Caco-2 (cell line): Measurements from ENCODE around the gene POU2AF1. TPM values are rescaled to one million over a fixed set of nuclear protein-coding genes. Genes with fewer than 3 reads are reported as not detected.

ENCODE experiments used
- BruUV-seq: library from RNA; stranded (reverse); fragments of 400-500 nt; replicated peaks from 2 replicates; lab custom pipeline; 2021; lab: Mats Ljungman, UMichigan
- CTCF ChIA-PET: fragments of 300-600 bp; sonication (Branson Sonifier 250); formaldehyde crosslinking; loops from one replicate; lab custom pipeline; 2022; ENCODE audit warnings: antibody characterized with exemption; lab: Charles Lee
- POLR2A ChIA-PET: fragments of 300-600 bp; sonication (Branson Sonifier 250); formaldehyde crosslinking; loops from one replicate; lab custom pipeline; 2022; ENCODE audit warnings: antibody characterized with exemption; lab: Charles Lee
- DNase-seq, 2 experiments: peaks; one replicate each; pipeline versions ENCODE4 v3.0.0 to v3.0.0-alpha.2; 2020 to 2022
- H3K27me3 ChIP-seq: replicated peaks from 2 replicates; pipeline ENCODE4 v1.6.0; 2011; ENCODE audit warnings: low read length; ENCODE audit not compliant: control insufficient read depth, insufficient read depth
- H3K36me3 ChIP-seq: 2 replicates; pipeline ENCODE4 v1.5.1; 2011; ENCODE audit warnings: low read length; ENCODE audit not compliant: control insufficient read depth, insufficient read depth
- H3K4me1 ChIP-seq: fragments of 250-450 bp; sonication (Bioruptor Pico); 2 replicates; pipeline ENCODE4 v1.5.1; 2020; ENCODE audit warnings: mild to moderate bottlenecking
- H3K4me3 ChIP-seq: 2 replicates; pipeline ENCODE4 v1.5.1; 2011; ENCODE audit warnings: low read depth, mild to moderate bottlenecking, control low read depth, low read length
- H3K9me3 ChIP-seq: fragments of 250-450 bp; sonication (Bioruptor Pico); 2 replicates; pipeline ENCODE4 v1.5.1; 2020; ENCODE audit warnings: mild to moderate bottlenecking, moderate library complexity
- H3K27ac Mint-ChIP-seq: one replicate; pipeline ENCODE4 v1.8.0; 2022; ENCODE audit warnings: mixed read lengths; ENCODE audit not compliant: unreplicated experiment
- H3K27me3 Mint-ChIP-seq: one replicate; pipeline ENCODE4 v1.8.0; 2022; ENCODE audit warnings: mixed read lengths; ENCODE audit not compliant: insufficient read depth, unreplicated experiment
- H3K36me3 Mint-ChIP-seq: one replicate; pipeline ENCODE4 v1.8.0; 2022; ENCODE audit warnings: mild to moderate bottlenecking, mixed read lengths; ENCODE audit not compliant: insufficient read depth, unreplicated experiment
- H3K4me1 Mint-ChIP-seq: one replicate; pipeline ENCODE4 v1.8.0; 2022; ENCODE audit warnings: low read depth, mixed read lengths; ENCODE audit not compliant: unreplicated experiment
- H3K4me3 Mint-ChIP-seq: one replicate; pipeline ENCODE4 v1.8.0; 2022; ENCODE audit warnings: mild to moderate bottlenecking, moderate library complexity, mixed read lengths; ENCODE audit not compliant: unreplicated experiment
- H3K9me3 Mint-ChIP-seq: one replicate; pipeline ENCODE4 v1.8.0; 2022; ENCODE audit warnings: mixed read lengths; ENCODE audit not compliant: unreplicated experiment
- CTCF ChIP-seq, 2 experiments: fragments of 200-600 bp in 1 of 2; IDR thresholded peaks; 1 replicate in 1 of 2; 2 replicates in 1 of 2; pipeline versions ENCODE4 v1.5.1 to v1.8.0; 2011 to 2022; ENCODE audit warnings: antibody characterized with exemption in 1 of 2, control low read depth in 1 of 2, inconsistent platforms in 1 of 2, low read depth in 1 of 2, low read length in 1 of 2, mild to moderate bottlenecking in 1 of 2, moderate library complexity in 1 of 2; ENCODE audit not compliant: insufficient read depth in 1 of 2, severe bottlenecking in 1 of 2, unreplicated experiment in 1 of 2
- intact Hi-C: fragments of 100-400 bp; cut with micrococcal nuclease; formaldehyde crosslinking; loops from one replicate; pipeline ENCODE4 v1.10.0; 2022; ENCODE audit not compliant: unreplicated experiment
- total RNA-seq: library from RNA; stranded (reverse); gene quantifications from 2 replicates; pipeline ENCODE4 v1.2.3, GENCODE V29; 2022

The POU2AF1 gene
- total RNA-seq, 1 experiment from 2014 or later = 2.7 TPM

GRCh38 chr11:111400595-111400994 lies 21.5 kb upstream of the POU2AF1 start:
- intact Hi-C loops = no loop called here
- Mint-ChIP-seq H3K27me3 (no peaks in the 10 kb centered on the region), H3K4me3 (no peak overlapping the region), H3K36me3 (no peaks in the 10 kb centered on the region), H3K27ac (no peak overlapping the region), H3K9me3 (no peaks in the 10 kb centered on the region), H3K4me1 (no peaks in the 10 kb centered on the region)
- Histone ChIP-seq H3K4me3 (no peak overlapping the region), H3K9me3 (no peaks in the 10 kb centered on the region), H3K36me3 (no peaks in the 10 kb centered on the region), H3K27me3 (no peaks in the 10 kb centered on the region), H3K4me1 (no peaks in the 10 kb centered on the region)
- no TSS peak for BruUV-seq
- DNase-seq = no peak
- ChIA-PET CTCF (no interaction called here), POLR2A (interaction anchor here (0.5 kb wide), 1 partner anchor 788 kb away, joined by 5 read pairs; no protein-coding TSS in a partner anchor)
- TF ChIP-seq CTCF (IDR thresholded peaks at IDR 0.05; ENCODE audit: insufficient read depth in 1 of 2, low read depth in 1 of 2, low read length in 1 of 2, severe bottlenecking in 1 of 2, unreplicated experiment in 1 of 2) = no peak

GRCh38 chr11:111399187-111400031 lies 20.3 kb upstream of the POU2AF1 start:
- no peaks in the 10 kb centered on the region for H3K9me3 ChIP-seq
- no peaks in the 10 kb centered on the region for H3K27me3 Mint-ChIP-seq
- no peak for DNase-seq
- CTCF ChIA-PET = interaction anchor here (1.0 kb wide), 1 partner anchor 23 kb away, joined by 3 read pairs; no protein-coding TSS in a partner anchor
- no peaks in the 10 kb centered on the region for H3K9me3 Mint-ChIP-seq
- no peak overlapping the region for H3K27ac Mint-ChIP-seq
- H3K4me1 ChIP-seq = no peaks in the 10 kb centered on the region
- no peaks in the 10 kb centered on the region for H3K27me3 ChIP-seq
- BruUV-seq = no TSS peak
- no peaks in the 10 kb centered on the region for H3K36me3 Mint-ChIP-seq
- POLR2A ChIA-PET = no interaction called here
- no peaks in the 10 kb centered on the region for H3K36me3 ChIP-seq
- no peak overlapping the region for H3K4me3 Mint-ChIP-seq
- TF ChIP-seq CTCF (IDR thresholded peaks at IDR 0.05; ENCODE audit: insufficient read depth in 1 of 2, low read depth in 1 of 2, low read length in 1 of 2, severe bottlenecking in 1 of 2, unreplicated experiment in 1 of 2) = no peak
- H3K4me1 Mint-ChIP-seq = no peaks in the 10 kb centered on the region
- intact Hi-C loops = no loop called here
- H3K4me3 ChIP-seq = no peak overlapping the region

- Mint-ChIP-seq H3K4me1 (no peaks in the 10 kb centered on the region), H3K27me3 (no peaks in the 10 kb centered on the region), H3K4me3 (no peak overlapping the region), H3K36me3 (no peaks in the 10 kb centered on the region), H3K9me3 (no peaks in the 10 kb centered on the region), H3K27ac (no peak overlapping the region)
- Histone ChIP-seq H3K9me3 (no peaks in the 10 kb centered on the region), H3K36me3 (no peaks in the 10 kb centered on the region), H3K27me3 (no peaks in the 10 kb centered on the region), H3K4me3 (no peak overlapping the region), H3K4me1 (no peaks in the 10 kb centered on the region)
- no peak for DNase-seq
- CTCF ChIA-PET = interaction anchor here (0.7 kb wide), 1 partner anchor 381 kb away, joined by 3 read pairs; no protein-coding TSS in a partner anchor
- POLR2A ChIA-PET = no interaction called here
- BruUV-seq = no TSS peak
- TF ChIP-seq CTCF (IDR thresholded peaks at IDR 0.05; ENCODE audit: insufficient read depth in 1 of 2, low read depth in 1 of 2, low read length in 1 of 2, severe bottlenecking in 1 of 2, unreplicated experiment in 1 of 2) = no peak
- intact Hi-C loops = no loop called here
Observed at GRCh38 chr11:111397034-111397433, 18.0 kb upstream of the POU2AF1 start.
